HCT116 (cell line): ENCODE results near the gene LRIG1.

Experiments
- CTCF ChIP-seq, 3 experiments: fragments of 200-600 bp in 1 of 3; sonication (generic) in 1 of 3; IDR thresholded peaks in 2 of 3; conservative IDR thresholded peaks in 1 of 3; 2 replicates each; pipeline ENCODE4 v1.5.1; 2012 to 2017; ENCODE audit warnings: low read depth in 2 of 3, low read length in 2 of 3, antibody characterized with exemption in 1 of 3, borderline replicate concordance in 1 of 3, control low read depth in 1 of 3, mild to moderate bottlenecking in 1 of 3, mixed read lengths in 1 of 3, mixed run types in 1 of 3, moderate library complexity in 1 of 3; ENCODE audit not compliant: insufficient read depth in 1 of 3
- POLR2A ChIP-seq: IDR thresholded peaks from 2 replicates; pipeline ENCODE4 v1.7.0; 2011; ENCODE audit warnings: borderline replicate concordance; ENCODE audit not compliant: insufficient read depth, insufficient read length; ENCODE audit errors: extremely low read depth
- SP1 ChIP-seq: IDR thresholded peaks from 2 replicates; pipeline ENCODE4 v1.6.1; 2012; ENCODE audit warnings: low read depth
- ZNF274 ChIP-seq: fragments of 200-500 bp; sonication (Bioruptor generic); IDR thresholded peaks from 2 replicates; pipeline ENCODE4 v1.6.1; 2014; ENCODE audit warnings: mild to moderate bottlenecking, low read depth, low read length, inconsistent platforms

GRCh38 chr3:66393333-66394005, 107.4 kb downstream of the LRIG1 start:
- TF ChIP-seq ZNF274, result no peak
- TF ChIP-seq CTCF (IDR thresholded peaks at IDR 0.05 in 2 of 3, conservative IDR thresholded peaks at IDR 0.05 in 1 of 3; ENCODE audit: borderline replicate concordance in 1 of 3, insufficient read depth in 1 of 3, low read depth in 2 of 3, low read length in 2 of 3), result no peak
- no peak for TF ChIP-seq POLR2A
- no peak for TF ChIP-seq SP1
